HEK293 (cell line): ENCODE measurements around the gene CIC.

Source experiments
- GFI1B ChIP-seq: fragments of 450-650 bp; formaldehyde crosslinking; IDR thresholded peaks from 2 replicates; pipeline ENCODE4 v1.5.1; 2016; ENCODE audit warnings: missing biosample characterization, missing genetic modification characterization
- GLIS2 ChIP-seq: fragments of 450-650 bp; formaldehyde crosslinking; IDR thresholded peaks from 2 replicates; pipeline ENCODE4 v1.5.1; 2016; ENCODE audit warnings: missing biosample characterization, missing genetic modification characterization
- KLF7 ChIP-seq: fragments of 450-650 bp; formaldehyde crosslinking; IDR thresholded peaks from 2 replicates; pipeline ENCODE4 v1.5.1; 2016; ENCODE audit warnings: missing biosample characterization, missing genetic modification characterization, borderline replicate concordance
- RBAK ChIP-seq: fragments of 450-650 bp; formaldehyde crosslinking; IDR thresholded peaks from 2 replicates; pipeline ENCODE4 v1.5.1; 2016; ENCODE audit warnings: missing biosample characterization, missing genetic modification characterization
- SP3 ChIP-seq: fragments of 450-650 bp; formaldehyde crosslinking; IDR thresholded peaks from 2 replicates; pipeline ENCODE4 v1.5.1; 2016; ENCODE audit warnings: missing biosample characterization, missing genetic modification characterization
- TRIM28 ChIP-seq: IDR thresholded peaks from 2 replicates; pipeline ENCODE4 v1.6.1; 2011; ENCODE audit warnings: low read length, control low read depth, borderline replicate concordance
- ZNF10 ChIP-seq: fragments of 450-650 bp; formaldehyde crosslinking; IDR thresholded peaks from 2 replicates; pipeline ENCODE4 v1.5.1; 2017; ENCODE audit warnings: missing biosample characterization, missing genetic modification characterization
- ZNF155 ChIP-seq: fragments of 450-650 bp; formaldehyde crosslinking; IDR thresholded peaks from 2 replicates; pipeline ENCODE4 v1.5.1; 2016; ENCODE audit warnings: missing biosample characterization, missing genetic modification characterization
- ZNF19 ChIP-seq: fragments of 450-650 bp; formaldehyde crosslinking; IDR thresholded peaks from 2 replicates; pipeline ENCODE4; 2016; ENCODE audit warnings: missing biosample characterization, missing genetic modification characterization, low read depth
- ZNF221 ChIP-seq: fragments of 450-650 bp; formaldehyde crosslinking; IDR thresholded peaks from 2 replicates; pipeline ENCODE4 v1.5.1; 2017; ENCODE audit warnings: missing biosample characterization, missing genetic modification characterization, borderline replicate concordance
- ZNF548 ChIP-seq: fragments of 450-650 bp; formaldehyde crosslinking; IDR thresholded peaks from 2 replicates; pipeline ENCODE4 v1.5.1; 2016; ENCODE audit warnings: missing biosample characterization, missing genetic modification characterization
- ZNF549 ChIP-seq: fragments of 450-650 bp; IDR thresholded peaks from 2 replicates; pipeline ENCODE4 v1.5.1; 2018; ENCODE audit warnings: missing biosample characterization, missing genetic modification characterization, mild to moderate bottlenecking, inconsistent platforms, moderate library complexity
- ZNF571 ChIP-seq: fragments of 450-650 bp; formaldehyde crosslinking; IDR thresholded peaks from 2 replicates; pipeline ENCODE4 v1.5.0; 2017; ENCODE audit warnings: missing biosample characterization, missing genetic modification characterization
- ZNF610 ChIP-seq: fragments of 450-650 bp; formaldehyde crosslinking; IDR thresholded peaks from 2 replicates; pipeline ENCODE4 v1.5.1; 2016; ENCODE audit warnings: missing biosample characterization, missing genetic modification characterization, borderline replicate concordance
- ZNF654 ChIP-seq: fragments of 450-650 bp; formaldehyde crosslinking; IDR thresholded peaks from 2 replicates; pipeline ENCODE4 v1.5.1; 2016; ENCODE audit warnings: low read depth, missing biosample characterization, missing genetic modification characterization
- ZNF664 ChIP-seq: fragments of 450-650 bp; formaldehyde crosslinking; IDR thresholded peaks from 2 replicates; pipeline ENCODE4 v1.5.1; 2016; ENCODE audit warnings: missing biosample characterization, missing genetic modification characterization
- ZNF768 ChIP-seq: fragments of 450-650 bp; formaldehyde crosslinking; IDR thresholded peaks from 2 replicates; pipeline ENCODE4 v1.5.1; 2018; ENCODE audit warnings: missing biosample characterization, mild to moderate bottlenecking, missing genetic modification characterization
- ZNF776 ChIP-seq: fragments of 450-650 bp; formaldehyde crosslinking; IDR thresholded peaks from 2 replicates; pipeline ENCODE4 v1.5.0; 2017; ENCODE audit warnings: missing biosample characterization, missing genetic modification characterization, borderline replicate concordance
- ZNF792 ChIP-seq: fragments of 450-650 bp; formaldehyde crosslinking; IDR thresholded peaks from 2 replicates; pipeline ENCODE4 v1.5.1; 2016; ENCODE audit warnings: missing biosample characterization, missing genetic modification characterization
- ZNF843 ChIP-seq: fragments of 450-650 bp; formaldehyde crosslinking; IDR thresholded peaks from 2 replicates; pipeline ENCODE4 v1.5.1; 2016; ENCODE audit warnings: missing biosample characterization, missing genetic modification characterization
- ZSCAN23 ChIP-seq: fragments of 450-650 bp; formaldehyde crosslinking; IDR thresholded peaks from 2 replicates; pipeline ENCODE4 v1.5.1; 2016; ENCODE audit warnings: missing biosample characterization, missing genetic modification characterization
- TF ChIP-seq, protein P1 (sequence below): fragments of 450-650 bp; formaldehyde crosslinking; IDR thresholded peaks from 2 replicates; pipeline ENCODE4 v1.5.1; 2016; ENCODE audit warnings: missing biosample characterization, missing genetic modification characterization, borderline replicate concordance
- TF ChIP-seq, protein P2 (sequence below): fragments of 450-650 bp; formaldehyde crosslinking; IDR thresholded peaks from 2 replicates; pipeline ENCODE4 v1.5.1; 2016; ENCODE audit warnings: missing biosample characterization, missing genetic modification characterization
- TF ChIP-seq, protein P3 (sequence below): fragments of 450-650 bp; formaldehyde crosslinking; IDR thresholded peaks from 2 replicates; pipeline ENCODE4 v1.5.1; 2016; ENCODE audit warnings: missing biosample characterization, missing genetic modification characterization
- TF ChIP-seq, protein P4 (sequence below): fragments of 450-650 bp; formaldehyde crosslinking; IDR thresholded peaks from 2 replicates; pipeline ENCODE4 v1.5.1; 2016; ENCODE audit warnings: missing biosample characterization, missing genetic modification characterization
- TF ChIP-seq, protein P5 (sequence below): fragments of 450-650 bp; formaldehyde crosslinking; IDR thresholded peaks from 2 replicates; pipeline ENCODE4 v1.5.1; 2016; ENCODE audit warnings: missing biosample characterization, missing genetic modification characterization
- TF ChIP-seq, protein P6 (sequence below): fragments of 450-650 bp; formaldehyde crosslinking; IDR thresholded peaks from 2 replicates; pipeline ENCODE4 v1.5.1; 2016; ENCODE audit warnings: missing biosample characterization, missing genetic modification characterization
- TF ChIP-seq, protein P7 (sequence below): fragments of 450-650 bp; formaldehyde crosslinking; IDR thresholded peaks from 2 replicates; pipeline ENCODE4 v1.5.1; 2016; ENCODE audit warnings: missing biosample characterization, missing genetic modification characterization

Gene CIC

DNA sequence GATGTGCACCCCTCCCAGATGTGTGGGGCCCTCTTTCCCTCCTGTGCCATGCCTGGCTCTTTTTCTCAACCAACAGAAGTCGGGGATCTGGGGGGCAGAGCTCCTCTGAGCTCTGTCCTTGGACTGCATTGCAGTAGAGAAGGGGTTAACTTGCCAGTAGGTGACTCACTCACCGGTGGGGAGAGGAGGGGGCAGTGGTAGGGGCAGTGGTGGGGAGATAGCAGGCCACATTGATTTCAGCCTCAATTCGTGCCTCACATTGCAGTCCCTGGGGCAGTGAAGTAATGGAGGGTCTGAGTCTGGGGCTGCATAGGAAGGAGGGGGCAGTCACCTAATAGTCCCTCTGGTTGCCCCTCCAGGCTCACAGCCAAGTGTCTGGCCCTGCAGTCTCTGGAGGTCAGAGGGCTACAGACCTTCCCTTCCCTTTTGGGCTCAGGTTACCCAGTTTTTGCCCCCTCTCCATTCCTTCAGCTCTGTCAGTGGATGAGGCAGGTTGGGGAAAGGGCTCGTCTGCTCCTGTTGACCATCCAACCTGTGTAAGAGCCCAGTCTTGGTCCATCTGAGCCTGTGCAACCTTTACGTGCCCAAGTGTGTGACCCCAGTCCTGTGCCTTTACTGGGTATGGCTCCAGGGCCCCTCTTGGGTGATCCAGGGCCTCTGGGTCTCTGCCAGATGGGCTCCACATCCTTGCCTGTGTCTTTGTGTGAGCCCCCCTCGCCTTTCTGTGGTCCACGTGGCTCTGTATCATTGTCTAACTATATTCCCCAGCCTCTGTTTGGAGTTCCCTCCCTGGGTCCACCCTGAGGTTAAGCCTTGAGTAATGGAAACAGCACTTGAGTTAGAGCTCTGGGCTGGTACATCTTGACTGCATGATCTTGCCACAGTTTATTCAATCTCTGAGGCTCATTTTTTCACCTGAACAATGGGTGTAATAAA, 13.0 kb downstream of the CIC start (continued):
- TF ChIP-seq ZNF549 (tag by site-specific recombination) (no peak), TRIM28 (no peak), ZNF155 (tag by site-specific recombination) (no peak), ZNF776 (tag by site-specific recombination) (no peak), ZNF654 (tag by site-specific recombination) (no peak), ZSCAN23 (peak; percentile 25; the same call in 1 of the 2 replicates), ZNF571 (tag by site-specific recombination) (no peak), ZNF221 (tag by site-specific recombination) (no peak), ZNF792 (tag by site-specific recombination) (no peak), ZNF19 (tag by site-specific recombination) (no peak), GLIS2 (tag by site-specific recombination) (no peak), GFI1B (tag by site-specific recombination) (no peak), RBAK (no peak), ZNF548 (tag by site-specific recombination) (no peak), KLF7 (no peak), ZNF664 (tag by site-specific recombination) (no peak), ZNF768 (tag by site-specific recombination) (no peak), SP3 (tag by site-specific recombination) (no peak), ZNF610 (0 out of 2 replicates have a peak, but pooled peaks have one; percentile 18), ZNF10 (tag by site-specific recombination) (no peak), ZNF843 (tag by site-specific recombination) (no peak)
- TF ChIP-seq, protein P1, sequence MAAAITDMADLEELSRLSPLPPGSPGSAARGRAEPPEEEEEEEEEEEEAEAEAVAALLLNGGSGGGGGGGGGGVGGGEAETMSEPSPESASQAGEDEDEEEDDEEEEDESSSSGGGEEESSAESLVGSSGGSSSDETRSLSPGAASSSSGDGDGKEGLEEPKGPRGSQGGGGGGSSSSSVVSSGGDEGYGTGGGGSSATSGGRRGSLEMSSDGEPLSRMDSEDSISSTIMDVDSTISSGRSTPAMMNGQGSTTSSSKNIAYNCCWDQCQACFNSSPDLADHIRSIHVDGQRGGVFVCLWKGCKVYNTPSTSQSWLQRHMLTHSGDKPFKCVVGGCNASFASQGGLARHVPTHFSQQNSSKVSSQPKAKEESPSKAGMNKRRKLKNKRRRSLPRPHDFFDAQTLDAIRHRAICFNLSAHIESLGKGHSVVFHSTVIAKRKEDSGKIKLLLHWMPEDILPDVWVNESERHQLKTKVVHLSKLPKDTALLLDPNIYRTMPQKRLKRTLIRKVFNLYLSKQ (tag by site-specific recombination) = no peak
- TF ChIP-seq, protein P2, sequence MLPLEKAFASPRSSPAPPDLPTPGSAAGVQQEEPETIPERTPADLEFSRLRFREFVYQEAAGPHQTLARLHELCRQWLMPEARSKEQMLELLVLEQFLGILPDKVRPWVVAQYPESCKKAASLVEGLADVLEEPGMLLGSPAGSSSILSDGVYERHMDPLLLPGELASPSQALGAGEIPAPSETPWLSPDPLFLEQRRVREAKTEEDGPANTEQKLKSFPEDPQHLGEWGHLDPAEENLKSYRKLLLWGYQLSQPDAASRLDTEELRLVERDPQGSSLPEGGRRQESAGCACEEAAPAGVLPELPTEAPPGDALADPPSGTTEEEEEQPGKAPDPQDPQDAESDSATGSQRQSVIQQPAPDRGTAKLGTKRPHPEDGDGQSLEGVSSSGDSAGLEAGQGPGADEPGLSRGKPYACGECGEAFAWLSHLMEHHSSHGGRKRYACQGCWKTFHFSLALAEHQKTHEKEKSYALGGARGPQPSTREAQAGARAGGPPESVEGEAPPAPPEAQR (tag by site-specific recombination) = no peak
- TF ChIP-seq, protein P3, sequence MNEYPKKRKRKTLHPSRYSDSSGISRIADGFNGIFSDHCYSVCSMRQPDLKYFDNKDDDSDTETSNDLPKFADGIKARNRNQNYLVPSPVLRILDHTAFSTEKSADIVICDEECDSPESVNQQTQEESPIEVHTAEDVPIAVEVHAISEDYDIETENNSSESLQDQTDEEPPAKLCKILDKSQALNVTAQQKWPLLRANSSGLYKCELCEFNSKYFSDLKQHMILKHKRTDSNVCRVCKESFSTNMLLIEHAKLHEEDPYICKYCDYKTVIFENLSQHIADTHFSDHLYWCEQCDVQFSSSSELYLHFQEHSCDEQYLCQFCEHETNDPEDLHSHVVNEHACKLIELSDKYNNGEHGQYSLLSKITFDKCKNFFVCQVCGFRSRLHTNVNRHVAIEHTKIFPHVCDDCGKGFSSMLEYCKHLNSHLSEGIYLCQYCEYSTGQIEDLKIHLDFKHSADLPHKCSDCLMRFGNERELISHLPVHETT (tag by site-specific recombination) = 0 out of 2 replicates have a peak, but pooled peaks have one; percentile 44
- TF ChIP-seq, protein P4, sequence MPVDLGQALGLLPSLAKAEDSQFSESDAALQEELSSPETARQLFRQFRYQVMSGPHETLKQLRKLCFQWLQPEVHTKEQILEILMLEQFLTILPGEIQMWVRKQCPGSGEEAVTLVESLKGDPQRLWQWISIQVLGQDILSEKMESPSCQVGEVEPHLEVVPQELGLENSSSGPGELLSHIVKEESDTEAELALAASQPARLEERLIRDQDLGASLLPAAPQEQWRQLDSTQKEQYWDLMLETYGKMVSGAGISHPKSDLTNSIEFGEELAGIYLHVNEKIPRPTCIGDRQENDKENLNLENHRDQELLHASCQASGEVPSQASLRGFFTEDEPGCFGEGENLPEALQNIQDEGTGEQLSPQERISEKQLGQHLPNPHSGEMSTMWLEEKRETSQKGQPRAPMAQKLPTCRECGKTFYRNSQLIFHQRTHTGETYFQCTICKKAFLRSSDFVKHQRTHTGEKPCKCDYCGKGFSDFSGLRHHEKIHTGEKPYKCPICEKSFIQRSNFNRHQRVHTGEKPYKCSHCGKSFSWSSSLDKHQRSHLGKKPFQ = no peak
- TF ChIP-seq, protein P5, sequence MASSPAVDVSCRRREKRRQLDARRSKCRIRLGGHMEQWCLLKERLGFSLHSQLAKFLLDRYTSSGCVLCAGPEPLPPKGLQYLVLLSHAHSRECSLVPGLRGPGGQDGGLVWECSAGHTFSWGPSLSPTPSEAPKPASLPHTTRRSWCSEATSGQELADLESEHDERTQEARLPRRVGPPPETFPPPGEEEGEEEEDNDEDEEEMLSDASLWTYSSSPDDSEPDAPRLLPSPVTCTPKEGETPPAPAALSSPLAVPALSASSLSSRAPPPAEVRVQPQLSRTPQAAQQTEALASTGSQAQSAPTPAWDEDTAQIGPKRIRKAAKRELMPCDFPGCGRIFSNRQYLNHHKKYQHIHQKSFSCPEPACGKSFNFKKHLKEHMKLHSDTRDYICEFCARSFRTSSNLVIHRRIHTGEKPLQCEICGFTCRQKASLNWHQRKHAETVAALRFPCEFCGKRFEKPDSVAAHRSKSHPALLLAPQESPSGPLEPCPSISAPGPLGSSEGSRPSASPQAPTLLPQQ = peak; percentile 97
- TF ChIP-seq, protein P6, sequence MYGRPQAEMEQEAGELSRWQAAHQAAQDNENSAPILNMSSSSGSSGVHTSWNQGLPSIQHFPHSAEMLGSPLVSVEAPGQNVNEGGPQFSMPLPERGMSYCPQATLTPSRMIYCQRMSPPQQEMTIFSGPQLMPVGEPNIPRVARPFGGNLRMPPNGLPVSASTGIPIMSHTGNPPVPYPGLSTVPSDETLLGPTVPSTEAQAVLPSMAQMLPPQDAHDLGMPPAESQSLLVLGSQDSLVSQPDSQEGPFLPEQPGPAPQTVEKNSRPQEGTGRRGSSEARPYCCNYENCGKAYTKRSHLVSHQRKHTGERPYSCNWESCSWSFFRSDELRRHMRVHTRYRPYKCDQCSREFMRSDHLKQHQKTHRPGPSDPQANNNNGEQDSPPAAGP (tag by site-specific recombination) = peak; percentile 96
- TF ChIP-seq, protein P7, sequence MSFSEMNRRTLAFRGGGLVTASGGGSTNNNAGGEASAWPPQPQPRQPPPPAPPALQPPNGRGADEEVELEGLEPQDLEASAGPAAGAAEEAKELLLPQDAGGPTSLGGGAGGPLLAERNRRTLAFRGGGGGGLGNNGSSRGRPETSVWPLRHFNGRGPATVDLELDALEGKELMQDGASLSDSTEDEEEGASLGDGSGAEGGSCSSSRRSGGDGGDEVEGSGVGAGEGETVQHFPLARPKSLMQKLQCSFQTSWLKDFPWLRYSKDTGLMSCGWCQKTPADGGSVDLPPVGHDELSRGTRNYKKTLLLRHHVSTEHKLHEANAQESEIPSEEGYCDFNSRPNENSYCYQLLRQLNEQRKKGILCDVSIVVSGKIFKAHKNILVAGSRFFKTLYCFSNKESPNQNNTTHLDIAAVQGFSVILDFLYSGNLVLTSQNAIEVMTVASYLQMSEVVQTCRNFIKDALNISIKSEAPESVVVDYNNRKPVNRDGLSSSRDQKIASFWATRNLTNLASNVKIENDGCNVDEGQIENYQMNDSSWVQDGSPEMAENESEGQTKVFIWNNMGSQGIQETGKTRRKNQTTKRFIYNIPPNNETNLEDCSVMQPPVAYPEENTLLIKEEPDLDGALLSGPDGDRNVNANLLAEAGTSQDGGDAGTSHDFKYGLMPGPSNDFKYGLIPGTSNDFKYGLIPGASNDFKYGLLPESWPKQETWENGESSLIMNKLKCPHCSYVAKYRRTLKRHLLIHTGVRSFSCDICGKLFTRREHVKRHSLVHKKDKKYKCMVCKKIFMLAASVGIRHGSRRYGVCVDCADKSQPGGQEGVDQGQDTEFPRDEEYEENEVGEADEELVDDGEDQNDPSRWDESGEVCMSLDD (tag by site-specific recombination) = peak; percentile 89
